ENCODE data around the gene TANC1.

Gene TANC1
- 0.71 to 2.5 (median 0.76) reads per million in 3 experiments for total RNA-seq

DNA sequence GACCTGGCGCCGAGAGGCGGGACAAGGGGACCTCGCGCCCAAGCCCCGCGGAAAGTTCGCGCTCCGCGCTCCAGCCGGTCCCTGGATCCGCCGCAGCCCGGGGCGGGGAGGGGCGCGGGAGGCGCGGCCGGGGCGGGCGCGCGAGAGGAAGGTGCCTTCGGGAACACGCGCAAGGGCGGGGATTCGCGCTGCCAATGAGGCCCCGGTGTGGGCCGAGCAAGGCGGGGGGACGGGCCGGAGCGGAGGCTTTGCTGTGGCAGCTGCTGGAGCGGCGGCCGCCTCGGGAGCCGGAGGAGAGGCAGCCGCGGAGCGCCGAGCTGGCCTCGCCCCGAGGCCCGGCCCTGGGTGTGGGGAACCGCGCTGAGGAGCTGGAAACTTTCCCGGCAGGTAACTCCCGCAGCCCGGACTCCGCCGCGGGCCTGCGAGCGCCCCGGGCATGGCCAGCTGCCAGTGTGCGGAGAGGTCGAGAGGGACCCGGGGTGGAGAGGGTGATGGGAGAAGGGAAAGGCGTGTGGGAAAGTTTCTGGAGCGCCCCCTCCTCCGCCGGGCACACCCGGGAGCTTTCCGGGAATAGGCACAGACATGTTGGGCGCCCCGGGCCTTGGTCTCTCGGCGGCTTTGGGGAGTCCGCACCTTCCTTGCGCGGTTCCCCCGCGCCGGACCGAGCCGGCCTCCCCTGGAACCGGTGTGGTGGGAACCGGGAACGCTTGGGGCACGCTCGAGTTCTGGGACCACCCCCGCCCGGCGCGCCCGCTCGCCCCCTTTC lies at the start of gene TANC1:
TSS of gene TANC1 (plus strand) at position 245 of the 766 bp plus-strand sequence. CDS start 97,271 bp downstream, outside the sequence.
- DNase-seq = peak; percentile 40

DNA sequence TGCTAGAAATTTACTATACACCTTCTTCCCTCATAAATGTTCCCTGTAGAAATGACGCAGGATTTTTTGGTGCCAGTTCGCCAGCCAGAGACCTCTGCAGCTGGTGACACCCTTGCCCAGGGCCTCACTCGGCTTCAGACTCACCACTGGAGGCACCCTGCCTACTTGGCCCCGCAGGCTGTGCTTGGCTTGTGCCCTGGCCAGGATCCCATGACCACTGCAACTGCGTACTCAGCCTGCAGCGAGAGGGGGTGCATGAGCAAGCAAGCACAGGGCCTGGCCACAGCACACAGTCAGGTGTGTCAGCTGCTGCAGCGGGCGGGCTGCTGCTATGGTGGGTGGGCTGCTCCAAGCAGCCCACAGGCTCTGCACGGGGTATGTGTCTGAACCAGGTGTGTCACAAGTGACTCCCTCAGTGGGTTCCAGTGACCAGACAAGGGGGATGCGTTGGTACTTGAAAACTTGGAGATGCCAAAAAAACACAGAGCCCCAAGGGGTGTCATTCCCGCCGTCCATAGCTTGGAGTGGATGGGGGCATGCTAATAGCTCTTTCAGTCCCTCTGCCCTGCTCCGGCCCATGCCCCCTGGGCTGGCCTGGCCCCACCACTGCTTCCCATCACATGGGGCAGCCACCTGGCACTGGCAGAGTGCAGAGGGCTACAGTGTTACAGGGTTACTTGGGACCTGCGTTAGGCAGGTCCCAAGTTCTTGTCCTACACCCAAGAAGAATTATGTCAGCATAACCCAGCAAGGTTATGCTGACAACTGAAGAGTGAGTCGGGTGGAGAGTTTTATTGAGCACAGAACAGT lies 46.6 kb upstream of the TANC1 start:
- no peak for DNase-seq

GRCh38 chr2:158922601-158923000 lies 45.8 kb upstream of the TANC1 start:
- DNase-seq = no peak

DNA sequence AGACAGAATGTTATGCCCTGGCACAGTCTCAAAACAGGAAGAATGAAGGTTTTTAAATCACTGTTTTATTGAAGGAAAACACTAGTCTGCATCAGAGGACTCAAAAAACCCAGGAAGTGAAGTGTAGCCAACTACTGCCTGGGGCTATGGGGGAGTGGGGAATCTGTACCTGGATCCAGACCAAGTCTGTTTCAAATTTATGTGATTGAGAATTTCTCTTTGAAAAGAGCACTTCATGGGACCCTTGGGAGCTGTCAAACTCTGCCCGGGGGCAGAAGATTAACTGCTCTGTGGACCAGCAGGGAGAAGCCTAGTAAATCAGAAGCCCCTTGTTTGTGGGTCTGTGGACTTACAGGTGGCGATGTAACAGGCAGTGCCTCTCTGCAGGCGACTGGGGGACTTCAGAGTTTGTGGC lies 45.3 kb upstream of the TANC1 start:
- DNase-seq = no peak

- no peak for DNase-seq
Measured at GRCh38 chr2:158923641-158924040, 44.8 kb upstream of the TANC1 start.

- no peak for DNase-seq
Measured at GRCh38 chr2:158926478-158926948, 41.9 kb upstream of the TANC1 start.

DNA sequence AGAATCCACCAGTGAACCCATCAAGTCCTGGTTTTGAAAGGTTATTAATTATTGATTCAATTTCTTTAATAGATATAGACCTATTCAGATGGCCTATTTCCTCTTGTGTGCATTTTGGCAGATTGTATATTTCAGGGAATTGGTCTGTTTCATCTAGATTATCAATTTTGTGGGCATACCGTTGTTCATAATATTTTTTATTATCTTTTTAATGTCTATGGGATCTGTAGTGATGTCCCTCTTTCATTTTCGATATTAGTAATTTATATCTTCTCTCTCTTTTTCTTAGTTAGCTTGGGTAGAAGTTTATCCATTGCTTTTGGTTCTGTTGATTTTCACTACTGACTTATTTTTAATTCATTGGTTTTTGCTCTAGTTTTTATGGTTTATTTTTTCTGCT lies 39.9 kb upstream of the TANC1 start:
- DNase-seq = no peak

- no peak for DNase-seq
Measured at GRCh38 chr2:158928965-158929364, 39.5 kb upstream of the TANC1 start.

DNA sequence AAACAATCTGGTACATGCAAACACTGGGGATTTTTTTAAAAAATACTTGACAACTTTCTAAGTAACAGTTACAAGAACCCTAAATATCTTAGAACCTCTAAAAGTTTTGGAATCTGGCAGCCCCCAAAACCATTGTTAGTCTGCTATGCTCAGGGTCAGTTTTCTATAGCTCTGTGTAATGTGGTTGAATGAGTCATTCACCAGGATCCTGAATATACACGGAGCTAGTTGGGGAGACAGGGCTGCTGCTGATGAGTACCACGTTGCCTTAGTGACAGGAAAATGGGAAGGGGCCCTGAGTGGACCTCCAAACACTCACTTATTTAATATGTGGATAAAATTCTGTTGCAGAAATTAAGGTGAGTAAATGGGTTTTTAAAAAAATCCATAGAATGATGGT lies 36.9 kb upstream of the TANC1 start:
- no peak for DNase-seq

DNA sequence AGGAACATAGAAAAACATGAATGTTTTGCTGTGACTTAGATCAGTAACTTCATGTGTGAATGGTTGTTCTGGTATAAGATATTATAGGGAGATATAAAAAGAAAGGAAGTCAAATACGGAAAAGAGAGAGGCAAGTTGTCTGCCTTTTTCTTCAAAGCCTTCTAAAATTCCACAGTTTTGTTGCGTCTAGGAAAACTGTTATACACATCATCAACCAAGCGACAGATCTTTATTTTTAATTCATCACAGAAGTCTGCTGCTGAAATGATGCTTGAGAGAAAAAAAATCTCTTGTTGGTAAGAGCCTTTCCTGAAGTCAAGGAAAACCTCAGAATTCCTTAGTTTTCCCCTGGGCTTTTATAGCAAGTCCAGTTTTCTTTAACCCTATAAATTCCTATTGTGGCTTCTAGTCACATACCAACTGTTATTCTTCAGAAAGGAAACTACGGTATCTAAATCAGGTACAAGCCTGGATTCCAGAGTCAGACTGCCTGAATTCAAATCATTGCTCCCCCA lies 36.3 kb upstream of the TANC1 start:
- no peak for DNase-seq

GRCh38 chr2:158934170-158934569 lies 34.3 kb upstream of the TANC1 start:
- no peak for DNase-seq

- DNase-seq = no peak
Measured at GRCh38 chr2:158935617-158936016, 32.8 kb upstream of the TANC1 start.

- DNase-seq = no peak
Measured at GRCh38 chr2:158936978-158937377, 31.5 kb upstream of the TANC1 start.

DNA sequence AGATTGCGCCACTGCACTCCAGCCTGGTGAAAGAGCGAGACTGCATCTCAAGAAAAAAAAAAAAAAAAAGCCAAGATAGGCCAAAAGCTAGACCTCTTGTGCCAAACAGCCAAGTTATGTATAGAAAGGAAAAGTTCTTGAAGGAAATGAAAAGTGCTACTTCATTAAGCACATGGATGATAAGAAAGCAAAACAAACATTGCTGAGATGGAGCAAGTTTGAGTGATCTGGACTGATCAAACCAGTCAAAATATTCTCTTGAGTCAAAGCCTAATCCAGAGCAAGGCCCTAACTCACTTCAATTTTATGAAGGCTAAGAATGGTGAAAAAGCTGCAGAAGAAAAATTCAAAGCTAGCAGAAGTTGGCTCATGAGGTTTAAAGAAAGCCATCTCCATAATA lies 28.1 kb upstream of the TANC1 start:
- no peak for DNase-seq

DNA sequence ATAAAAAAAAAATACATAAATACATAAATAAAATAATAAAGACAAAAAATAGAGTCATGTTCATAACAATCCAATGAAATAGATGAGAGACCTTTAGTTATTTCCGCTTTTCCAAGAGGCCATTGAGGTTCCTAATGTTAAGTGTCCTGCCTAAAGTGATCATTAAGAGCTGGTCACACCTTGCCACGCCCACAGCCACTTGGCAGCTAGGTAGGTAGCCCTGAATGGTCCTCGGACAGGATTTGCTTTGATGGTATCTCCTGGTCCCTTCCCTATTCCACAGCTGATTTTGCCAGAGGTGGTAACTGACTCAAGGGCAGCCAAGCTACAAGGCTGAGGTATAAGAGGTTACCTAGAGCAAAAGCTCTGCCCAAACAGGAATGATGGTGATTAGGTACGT lies 24.5 kb upstream of the TANC1 start:
- no peak for DNase-seq

GRCh38 chr2:158948964-158949699 lies 19.3 kb upstream of the TANC1 start:
- no peak for DNase-seq

- no peak for DNase-seq
Measured at GRCh38 chr2:158953454-158953853, 15.0 kb upstream of the TANC1 start.

- no peak for DNase-seq
Measured at GRCh38 chr2:158953926-158954763, 14.3 kb upstream of the TANC1 start.

DNA sequence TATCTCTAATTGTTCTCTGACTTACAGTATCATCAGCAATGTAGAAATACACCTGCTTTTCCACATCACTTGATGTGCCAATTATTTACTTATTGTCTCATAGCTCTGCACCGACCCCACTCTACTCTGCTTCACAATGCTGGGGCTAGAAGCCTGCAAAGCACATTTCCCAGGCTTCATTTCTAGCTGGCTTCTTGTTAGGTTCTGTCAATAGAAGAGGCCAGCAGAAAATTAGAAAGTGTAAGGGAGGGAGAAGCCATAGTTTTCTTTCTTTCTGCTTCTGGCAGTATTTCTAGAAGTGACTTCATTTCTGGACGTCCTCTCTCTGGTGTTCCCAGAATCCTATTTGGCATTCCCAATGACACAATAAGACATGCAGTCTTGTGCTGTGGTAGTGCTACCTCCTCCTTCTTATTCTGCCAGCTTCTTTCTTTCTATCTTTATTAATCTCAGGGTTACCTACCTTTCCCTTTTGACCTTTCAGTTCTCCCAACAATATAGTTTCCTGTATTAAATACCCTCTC lies 12.5 kb upstream of the TANC1 start:
- no peak for DNase-seq

GRCh38 chr2:158958365-158958764 lies 10.1 kb upstream of the TANC1 start:
- no peak for DNase-seq

DNA sequence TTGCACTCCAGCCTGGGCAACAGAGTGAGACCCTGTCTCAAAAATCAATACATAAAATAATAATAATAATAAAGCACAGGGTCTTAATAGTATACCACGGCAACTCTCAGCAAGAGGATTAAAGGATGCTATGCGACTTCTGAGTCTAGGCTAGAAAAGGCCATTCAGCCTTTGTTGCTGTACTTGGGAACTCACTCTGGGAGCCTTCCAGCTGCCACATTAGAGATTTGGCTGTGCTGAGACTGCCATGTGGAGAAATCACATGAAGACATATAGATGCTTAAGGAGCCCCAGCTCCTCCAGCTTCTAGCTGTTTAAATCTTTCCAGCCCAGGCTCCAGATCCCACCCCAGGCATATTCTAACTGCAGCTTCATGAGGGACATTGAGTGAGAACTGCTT lies 8.2 kb upstream of the TANC1 start:
- DNase-seq = no peak

DNA sequence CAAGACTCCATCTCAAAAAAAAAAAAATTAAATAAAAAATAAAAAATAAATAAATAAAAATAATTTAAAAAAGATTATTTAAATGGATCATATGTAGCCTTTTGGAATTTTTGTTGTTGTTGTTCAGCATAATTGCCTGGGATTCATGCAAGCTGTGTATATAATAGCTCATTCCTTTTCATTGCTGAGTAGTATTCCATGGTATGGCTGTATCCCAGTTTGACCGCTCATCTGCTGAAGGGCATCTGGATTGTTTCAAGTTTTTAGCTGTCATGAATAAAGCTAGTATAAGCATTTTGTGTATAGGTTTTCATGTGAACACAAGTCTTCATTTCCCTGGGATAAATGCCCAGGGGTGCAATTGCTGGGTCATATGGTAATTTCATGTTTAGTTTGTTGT lies 6.4 kb upstream of the TANC1 start:
- DNase-seq = no peak

Measured in central memory CD4-positive, alpha-beta T cell (primary cell).